HG03139 (cell line): ENCODE data around the gene HIF1AN.

ENCODE experiments used
- ATAC-seq: cut with Tn5 transposase; IDR thresholded peaks from one replicate; pipeline ENCODE4 v1.9.1; 2021; ENCODE audit not compliant: unreplicated experiment

Gene HIF1AN

GRCh38 chr10:100520811-100521210 is 14.9 kb upstream of the HIF1AN start:
- ATAC-seq: no peak

GRCh38 chr10:100522107-100522801 is 13.5 kb upstream of the HIF1AN start:
- no peak for ATAC-seq

DNA sequence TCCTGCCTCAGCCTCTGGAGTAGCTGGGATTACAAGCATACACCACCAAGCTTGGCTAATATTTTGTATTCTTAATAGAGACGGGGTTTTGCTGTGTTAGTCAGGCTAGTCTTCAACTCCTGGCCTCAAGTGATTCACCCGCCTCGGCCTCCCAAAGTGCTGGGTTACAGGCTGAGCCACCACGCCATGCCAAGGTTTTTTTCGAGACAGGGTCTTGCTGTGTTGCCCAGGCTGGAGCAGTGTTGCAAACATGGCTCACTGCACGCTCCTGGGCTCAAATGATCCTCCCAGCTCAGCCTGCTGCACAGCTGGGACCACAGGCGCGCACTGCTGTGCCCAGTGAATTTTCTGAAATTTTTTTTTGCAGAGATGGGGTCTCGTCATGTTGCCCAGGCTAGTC is 12.8 kb upstream of the HIF1AN start:
- no peak for ATAC-seq

DNA sequence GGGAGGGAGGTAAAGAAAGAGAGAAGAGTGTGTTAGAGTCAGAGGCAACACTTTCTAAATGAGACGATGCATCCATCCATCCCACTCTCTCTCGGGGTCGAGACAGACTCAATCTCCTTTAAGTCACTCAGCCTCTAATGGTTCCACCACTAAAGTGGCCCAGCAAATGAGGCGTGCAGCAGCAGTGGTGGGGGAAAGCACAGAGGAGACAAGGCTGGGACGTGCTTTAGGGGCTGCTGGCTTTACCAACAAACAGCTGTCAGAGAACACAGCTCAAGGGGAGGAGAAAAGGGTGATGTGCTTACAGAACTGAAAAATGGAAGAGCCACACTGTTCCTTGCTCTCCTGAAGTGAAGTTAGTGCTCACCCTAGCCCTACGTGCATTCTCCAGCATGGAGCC is 11.5 kb upstream of the HIF1AN start:
- no peak for ATAC-seq

DNA sequence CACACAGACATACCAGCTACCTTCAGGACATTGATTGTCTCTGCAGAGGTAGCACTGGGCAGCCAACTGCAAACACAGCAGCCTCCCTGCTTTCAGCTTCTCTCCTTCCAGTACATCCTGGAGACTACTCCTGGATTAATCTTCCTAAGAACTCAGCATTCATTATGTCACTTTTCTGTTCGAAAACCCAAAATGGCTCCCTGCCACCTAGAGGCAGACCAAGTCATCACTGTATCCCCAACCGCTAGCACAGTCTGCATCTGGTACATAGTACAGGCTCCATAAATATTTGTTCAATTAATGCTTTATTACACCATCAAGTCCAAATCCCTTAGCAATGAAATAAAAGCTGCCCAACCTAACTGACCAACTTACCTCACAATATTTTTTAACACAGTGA is 11.1 kb upstream of the HIF1AN start:
- ATAC-seq: no peak

- ATAC-seq: no peak
Observed at GRCh38 chr10:100528123-100528886, 7.4 kb upstream of the HIF1AN start.

DNA sequence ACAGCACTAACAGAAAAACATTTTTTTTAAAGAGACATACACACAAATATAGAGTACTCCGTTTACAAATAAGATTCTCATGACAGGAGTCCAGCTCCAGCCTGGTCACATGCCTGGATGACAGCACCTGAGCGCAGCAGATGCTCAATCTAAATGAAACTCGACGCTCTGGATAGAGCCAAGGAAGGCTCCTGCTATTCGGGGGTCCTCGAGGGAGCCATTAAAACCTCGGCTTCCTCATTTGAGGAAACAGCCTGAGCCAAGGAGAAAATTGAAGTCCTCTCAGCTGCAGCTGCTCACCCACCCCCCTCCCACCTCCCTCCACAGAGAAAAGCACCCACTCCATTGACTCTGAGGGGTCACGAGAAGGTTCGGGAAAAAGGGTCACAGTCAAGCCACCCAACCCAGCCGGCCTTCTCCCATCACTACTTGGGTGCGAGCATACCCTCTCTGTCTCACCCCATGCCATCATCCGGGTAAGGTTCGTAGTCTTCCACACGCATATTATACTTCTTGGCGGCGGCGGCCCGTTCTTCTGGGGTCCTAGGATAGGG is 6.7 kb upstream of the HIF1AN start:
- ATAC-seq: no peak

DNA sequence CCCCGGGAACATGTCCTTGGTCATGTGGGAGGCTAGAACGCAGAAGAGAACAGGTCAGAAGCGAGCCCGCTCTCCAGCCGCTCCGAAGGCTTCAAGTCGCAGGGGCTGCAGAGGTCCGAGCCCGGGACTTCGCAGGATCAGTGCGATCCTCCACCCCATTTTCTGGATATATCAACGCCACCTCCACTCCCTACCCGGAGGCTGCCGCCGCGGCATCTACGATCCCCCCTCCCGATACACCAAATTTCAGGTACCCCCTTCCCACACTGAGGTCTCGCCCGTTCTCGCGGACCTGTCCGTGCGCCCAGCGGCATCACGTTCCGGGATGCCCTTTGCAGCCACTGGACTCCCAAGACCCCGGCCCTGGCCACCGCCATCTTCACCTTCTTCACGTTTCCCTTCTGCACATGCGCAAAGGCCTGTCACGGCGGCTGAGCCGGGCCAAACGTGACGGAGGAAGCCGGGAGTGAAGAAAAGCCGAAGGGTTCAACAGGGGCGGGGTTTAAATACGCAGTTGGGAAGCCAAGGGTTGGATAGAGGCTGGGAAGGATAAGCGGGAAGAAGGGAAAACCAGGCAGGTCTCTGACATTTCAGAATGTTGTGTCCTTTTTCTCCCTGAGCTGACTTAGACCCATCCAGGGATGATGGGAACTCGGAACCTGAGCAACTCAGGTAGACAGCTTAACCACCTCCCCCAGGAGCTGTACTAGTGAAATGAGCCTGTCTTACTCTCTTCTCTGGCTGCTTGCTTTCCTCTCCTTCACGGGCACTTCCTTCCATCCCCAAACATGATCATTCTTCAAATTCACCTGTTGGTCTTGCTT is 6.1 kb upstream of the HIF1AN start, which contains the start of gene NDUFB8:
NDUFB8 (minus strand) TSS at position 397 of the 824 bp plus-strand sequence; CDS start at position 377, 20 bp downstream.
- ATAC-seq: no peak

DNA sequence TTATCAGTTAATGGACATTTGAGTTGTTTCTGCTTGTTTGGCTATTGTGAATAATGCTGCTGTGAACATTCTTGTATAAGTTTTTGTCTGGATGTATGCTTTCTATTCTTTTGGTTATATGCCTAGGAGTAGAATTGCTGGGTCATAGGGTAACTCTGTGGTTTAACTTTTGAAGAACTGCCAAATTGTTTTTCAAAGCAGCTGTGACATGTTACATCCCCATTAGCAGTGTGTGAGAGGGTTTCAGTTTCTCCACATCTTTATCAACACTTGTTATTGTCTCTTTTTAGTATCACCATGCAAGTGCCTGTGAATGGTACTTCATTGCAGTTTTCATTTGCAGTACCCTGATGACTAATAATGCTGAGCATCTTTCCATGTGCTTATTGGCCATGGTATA is 4.0 kb upstream of the HIF1AN start:
- ATAC-seq: no peak

DNA sequence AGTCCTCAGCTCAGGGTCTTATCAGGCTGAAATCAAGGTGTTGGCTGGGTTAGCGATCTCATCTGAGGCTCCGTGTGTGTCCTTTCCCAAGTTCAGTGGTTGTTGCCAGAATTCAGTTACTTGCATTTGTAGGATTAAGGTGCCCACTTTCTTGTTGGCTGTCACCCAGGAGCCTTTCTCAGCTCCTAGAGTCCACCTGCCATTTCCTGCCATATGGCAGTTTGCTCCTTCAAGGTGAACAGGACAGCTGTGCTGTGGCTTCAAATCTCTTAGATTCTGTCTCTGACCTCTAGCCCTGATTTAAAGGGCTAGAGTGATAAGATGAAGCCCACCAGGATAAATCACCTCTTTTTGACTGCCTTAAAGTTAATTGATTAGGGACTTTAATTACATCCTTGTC is 1.0 kb upstream of the HIF1AN start:
- ATAC-seq: no peak

DNA sequence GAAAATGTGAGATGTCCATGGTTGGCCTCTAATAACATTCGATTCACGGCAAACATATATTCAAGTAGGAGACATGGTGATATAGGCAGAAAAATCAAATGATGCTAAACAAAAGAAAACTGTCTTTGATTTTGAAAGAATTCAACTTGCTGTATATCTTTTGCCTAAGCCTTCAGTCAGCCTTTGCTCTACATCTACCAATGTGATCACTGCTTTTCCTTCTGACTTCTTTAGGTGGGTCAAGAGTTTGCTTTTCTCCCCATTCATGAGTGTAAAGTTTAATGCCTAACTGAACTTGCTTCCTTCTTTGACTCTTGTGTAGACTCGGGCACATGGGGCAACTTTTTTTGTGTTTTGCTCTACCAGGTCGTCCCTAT is 417 bp upstream of the HIF1AN start:
- ATAC-seq: no peak

DNA sequence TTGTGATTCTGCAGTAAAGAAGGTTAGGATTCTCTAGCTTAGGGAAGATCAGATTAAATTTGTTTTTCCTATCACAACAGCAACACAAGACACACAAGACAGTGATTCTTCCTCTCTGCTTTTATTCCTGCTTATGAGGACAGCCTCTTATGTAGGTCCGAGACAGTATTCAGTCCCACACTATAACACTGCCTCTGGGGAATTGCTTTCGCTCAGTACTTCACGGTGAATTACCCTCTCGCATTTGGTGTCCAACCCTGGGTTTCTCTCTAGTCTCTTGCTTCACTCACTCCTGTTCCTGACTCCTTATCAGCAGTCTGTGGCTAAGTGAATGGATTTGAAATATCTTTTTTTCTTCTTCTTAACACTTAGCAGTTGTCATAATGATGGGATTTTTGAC is 1.7 kb downstream of the HIF1AN start:
- ATAC-seq: no peak

- no peak for ATAC-seq
Observed at GRCh38 chr10:100544950-100545349, 9.2 kb downstream of the HIF1AN start.

DNA sequence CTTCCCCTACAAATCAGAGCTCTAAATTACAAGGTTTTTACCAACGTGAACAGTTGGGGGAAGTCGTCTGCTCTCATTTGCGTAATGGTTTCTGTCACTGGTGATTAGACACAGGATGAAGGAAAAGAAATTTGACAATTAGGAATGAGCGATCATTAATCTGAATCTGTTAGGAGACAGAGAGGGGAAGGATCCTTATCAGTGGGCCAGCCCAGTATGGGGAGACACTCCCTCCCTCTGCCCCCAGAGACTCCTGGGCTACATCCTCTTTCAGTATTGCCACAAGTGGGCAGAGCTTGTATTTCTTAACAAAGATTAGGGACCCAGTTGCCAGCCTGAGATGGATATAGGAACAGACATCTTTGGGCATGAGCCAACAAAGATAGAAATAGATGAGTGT is 15.5 kb downstream of the HIF1AN start:
- no peak for ATAC-seq

- ATAC-seq: no peak
Observed at GRCh38 chr10:100551738-100552137, 16.0 kb downstream of the HIF1AN start.

DNA sequence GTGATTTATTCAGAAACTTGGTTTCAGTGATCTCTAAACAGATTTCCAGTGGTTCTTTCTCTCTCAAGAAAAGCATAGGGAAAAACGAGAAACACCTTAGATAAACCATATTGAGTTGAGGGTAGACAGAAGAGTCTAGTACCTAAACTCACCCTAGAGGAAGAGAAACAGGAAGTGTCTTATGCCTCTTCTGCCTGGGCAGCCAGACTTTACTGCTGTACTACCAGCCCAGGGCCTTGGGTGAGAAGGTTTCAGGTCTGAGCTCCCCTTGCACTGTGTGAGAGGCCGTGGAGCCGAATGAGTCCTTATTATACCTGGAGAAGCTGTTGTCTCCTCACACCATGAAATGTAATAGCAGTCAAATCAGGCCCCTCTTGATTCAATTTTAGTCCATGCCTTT is 18.2 kb downstream of the HIF1AN start:
- no peak for ATAC-seq

- no peak for ATAC-seq
Observed at GRCh38 chr10:100554902-100555301, 19.2 kb downstream of the HIF1AN start.

- ATAC-seq: no peak
Observed at GRCh38 chr10:100560248-100560647, 24.5 kb downstream of the HIF1AN start.

GRCh38 chr10:100561005-100561404 is 25.3 kb downstream of the HIF1AN start:
- ATAC-seq: no peak

- ATAC-seq: no peak
Observed at GRCh38 chr10:100562008-100562672, 26.4 kb downstream of the HIF1AN start.
